Common myeloid progenitor, CD34-positive (primary cell): ENCODE measurements around the gene HMGXB3.

Source experiments
- CTCF ChIA-PET: fragments of 350-600 bp; sonication (Branson Sonifier 250); formaldehyde crosslinking; loops from one replicate; lab custom pipeline; 2021; ENCODE audit warnings: antibody characterized with exemption; lab: Charles Lee
- POLR2A ChIA-PET: fragments of 350-600 bp; sonication (Branson Sonifier 250); formaldehyde crosslinking; loops from one replicate; lab custom pipeline; 2021; ENCODE audit warnings: antibody characterized with exemption; lab: Charles Lee
- DNase-seq, 3 donors: peaks; one replicate each; pipeline versions ENCODE4 v3.0.0 to v3.0.0-alpha.2; 2013
- H3K27ac ChIP-seq, 2 experiments: 1 replicate in 1 of 2; 2 replicates in 1 of 2; pipeline ENCODE4 v1.7.0; 2013; ENCODE audit warnings: inconsistent platforms in 2 of 2, low read length in 2 of 2, mild to moderate bottlenecking in 2 of 2, low read depth in 1 of 2, moderate library complexity in 1 of 2; ENCODE audit not compliant: severe bottlenecking in 2 of 2, insufficient read depth in 1 of 2, poor library complexity in 1 of 2
- H3K27me3 ChIP-seq, 5 experiments: replicated peaks in 2 of 5; 1 replicate in 3 of 5; 2 replicates in 2 of 5; pipeline versions ENCODE4 v1.6.1 to v1.7.0; 2013; ENCODE audit warnings: low read length in 4 of 5, mild to moderate bottlenecking in 2 of 5, moderate library complexity in 2 of 5, inconsistent platforms in 1 of 5; ENCODE audit not compliant: insufficient read depth in 5 of 5, control insufficient read depth in 4 of 5
- H3K36me3 ChIP-seq, 4 experiments: 1 replicate in 2 of 4; 2 replicates in 2 of 4; pipeline versions ENCODE4 v1.6.1 to v1.7.0; 2013; ENCODE audit warnings: low read length in 3 of 4, control low read depth in 1 of 4, mild to moderate bottlenecking in 1 of 4; ENCODE audit not compliant: control insufficient read depth in 4 of 4, insufficient read depth in 4 of 4
- H3K4me1 ChIP-seq, 4 experiments: 1 replicate in 3 of 4; 2 replicates in 1 of 4; pipeline versions ENCODE4 v1.6.1 to v1.7.1; 2013; ENCODE audit warnings: low read length in 3 of 4, mild to moderate bottlenecking in 3 of 4, control low read depth in 1 of 4, inconsistent platforms in 1 of 4, moderate library complexity in 1 of 4; ENCODE audit not compliant: control insufficient read depth in 4 of 4, insufficient read depth in 4 of 4; ENCODE audit errors: control extremely low read depth in 1 of 4
- H3K4me3 ChIP-seq, 7 experiments: 1 replicate in 4 of 7; 2 replicates in 3 of 7; pipeline versions ENCODE4 v1.5.1 to v1.7.0; 2013; ENCODE audit warnings: mild to moderate bottlenecking in 7 of 7, low read length in 6 of 7, moderate library complexity in 6 of 7, inconsistent platforms in 2 of 7, low read depth in 2 of 7, control low read depth in 1 of 7; ENCODE audit not compliant: insufficient read depth in 4 of 7, control insufficient read depth in 1 of 7; ENCODE audit errors: extremely low read depth in 1 of 7
- H3K9me3 ChIP-seq, 5 experiments: 1 replicate in 4 of 5; 2 replicates in 1 of 5; pipeline versions ENCODE4 v1.6.1 to v1.7.1; 2013; ENCODE audit warnings: low read length in 4 of 5, mild to moderate bottlenecking in 2 of 5, inconsistent platforms in 1 of 5, low read depth in 1 of 5, moderate library complexity in 1 of 5; ENCODE audit not compliant: control insufficient read depth in 4 of 5, insufficient read depth in 2 of 5; ENCODE audit errors: control extremely low read depth in 1 of 5
- WGBS: methylation state at CpG from one replicate; pipeline ENCODE4 v1.1.5; 2013; ENCODE audit not compliant: insufficient coverage; 5-methylcytosine and 5-hydroxymethylcytosine counted together

HMGXB3 gene

GRCh38 chr5:150006318-150006717 lies 5.8 kb downstream of the HMGXB3 start:
- POLR2A ChIA-PET, result interaction anchor here (0.6 kb wide), 1 partner anchor 25 kb away, joined by 3 read pairs; no protein-coding TSS in a partner anchor
- 100% methylated on average over 2 of the region's 4 CpGs for WGBS
- Histone ChIP-seq H3K9me3 (no peaks in the 10 kb centered on the region), H3K27ac (no peak overlapping the region), H3K4me1 (peaks cover 11 to 16% (median 16%) of the 10 kb centered on the region in 4 experiments), H3K4me3 (no peak overlapping the region), H3K27me3 (no peaks in the 10 kb centered on the region), H3K36me3 (peaks cover 21 to 69% (median 48%) of the 10 kb centered on the region in 4 experiments)
- no peak for DNase-seq
- CTCF ChIA-PET, result interaction anchor here (0.9 to 3.8 kb wide), 12 partner anchors 9 to 124 kb away, joined by 3 to 18 read pairs (median 4); no protein-coding TSS in a partner anchor

GRCh38 chr5:150007050-150007449 lies 6.5 kb downstream of the HMGXB3 start:
- Histone ChIP-seq H3K27me3 (no peaks in the 10 kb centered on the region), H3K36me3 (peaks cover 23 to 73% (median 51%) of the 10 kb centered on the region in 4 experiments), H3K9me3 (no peaks in the 10 kb centered on the region), H3K4me3 (no peak overlapping the region), H3K27ac (no peak overlapping the region), H3K4me1 (peaks cover 7 to 12% (median 10%) of the 10 kb centered on the region in 4 experiments)
- no peak for DNase-seq
- ChIA-PET POLR2A (no interaction called here), CTCF (interaction anchor here (0.8 to 3.8 kb wide), 11 partner anchors 10 to 124 kb away, joined by 3 to 18 read pairs (median 4); no protein-coding TSS in a partner anchor)

- peaks cover 37 to 89% (median 70%) of the 10 kb centered on the region in 4 experiments for H3K36me3 ChIP-seq
- POLR2A ChIA-PET, result no interaction called here
Observed at GRCh38 chr5:150009671-150010387, 9.3 kb downstream of the HMGXB3 start.

GRCh38 chr5:150013931-150014330 lies 13.4 kb downstream of the HMGXB3 start:
- H3K4me3 ChIP-seq, result no peak overlapping the region
- ChIA-PET POLR2A (no interaction called here), CTCF (interaction anchor here (1.9 to 2.9 kb wide), 2 partner anchors 9 to 12 kb away, joined by 4 to 9 read pairs; no protein-coding TSS in a partner anchor)
- peaks cover 36 to 94% (median 72%) of the 10 kb centered on the region in 4 experiments for H3K36me3 ChIP-seq
- peaks cover 3 to 22% (median 7%) of the 10 kb centered on the region in 5 experiments for H3K9me3 ChIP-seq
- WGBS, result 100% methylated on average over 4 of the region's 4 CpGs
- no peaks in the 10 kb centered on the region for H3K4me1 ChIP-seq
- H3K27ac ChIP-seq, result no peak overlapping the region
- H3K27me3 ChIP-seq, result no peaks in the 10 kb centered on the region
- no peak for DNase-seq

More at GRCh38 chr5:150009671-150010387, 9.3 kb downstream of the HMGXB3 start:
- no peaks in the 10 kb centered on the region for H3K4me1 ChIP-seq
- DNase-seq, result no peak
- no peak overlapping the region for H3K4me3 ChIP-seq
- H3K27ac ChIP-seq, result no peak overlapping the region
- no peaks in the 10 kb centered on the region for H3K27me3 ChIP-seq
- peaks cover 0 to 6% (median 3%) of the 10 kb centered on the region in 5 experiments for H3K9me3 ChIP-seq
- 100% methylated on average over 4 of the region's 6 CpGs for WGBS
- CTCF ChIA-PET, result interaction anchor here (1.2 to 2.2 kb wide), 7 partner anchors 7 to 32 kb away, joined by 3 to 7 read pairs (median 4); partner anchors contain the start of genes HMGXB3 and TIGD6

- POLR2A ChIA-PET, result no interaction called here
- H3K4me1 ChIP-seq, result no peaks in the 10 kb centered on the region
- peaks cover 35 to 94% (median 72%) of the 10 kb centered on the region in 4 experiments for H3K36me3 ChIP-seq
- no peak for DNase-seq
- no peak overlapping the region for H3K4me3 ChIP-seq
- CTCF ChIA-PET, result interaction anchor here (1.9 to 2.9 kb wide), 2 partner anchors 10 to 11 kb away, joined by 4 to 9 read pairs; no protein-coding TSS in a partner anchor
- no peak overlapping the region for H3K27ac ChIP-seq
- no CpG with 5 or more reads among the region's 3 CpGs for WGBS
- no peaks in the 10 kb centered on the region for H3K27me3 ChIP-seq
- H3K9me3 ChIP-seq, result peaks cover 3 to 22% (median 7%) of the 10 kb centered on the region in 5 experiments
Observed at GRCh38 chr5:150014456-150014855, 13.9 kb downstream of the HMGXB3 start.

DNA sequence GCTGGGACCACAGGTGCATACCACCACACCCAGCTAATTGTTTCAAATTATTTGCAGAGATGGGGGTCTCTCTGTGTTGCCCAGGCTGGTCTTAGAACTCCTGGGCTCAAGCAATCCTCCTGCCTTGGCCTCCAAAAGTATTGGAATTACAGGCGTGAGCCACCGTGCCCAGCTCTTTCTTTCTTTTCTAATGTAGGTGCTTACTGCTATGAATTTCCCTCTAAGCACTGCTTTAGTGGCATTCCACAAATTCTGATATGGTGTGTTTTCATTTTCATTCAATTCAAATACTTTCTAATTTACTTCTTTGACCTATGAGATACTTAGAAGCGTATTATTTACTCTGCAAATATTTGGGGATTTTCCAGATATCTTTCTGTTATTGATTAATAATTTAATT lies 14.9 kb downstream of the HMGXB3 start:
- no peak for DNase-seq
- no peaks in the 10 kb centered on the region for H3K27me3 ChIP-seq
- CTCF ChIA-PET, result interaction anchor here (2.9 kb wide), 1 partner anchor 11 kb away, joined by 9 read pairs; no protein-coding TSS in a partner anchor
- H3K4me3 ChIP-seq, result no peak overlapping the region
- peaks cover 3 to 22% (median 7%) of the 10 kb centered on the region in 5 experiments for H3K9me3 ChIP-seq
- WGBS, result 100% methylated on average over 1 of the region's 3 CpGs
- H3K36me3 ChIP-seq, result peaks cover 37 to 94% (median 70%) of the 10 kb centered on the region in 4 experiments
- POLR2A ChIA-PET, result no interaction called here
- H3K27ac ChIP-seq, result no peak overlapping the region
- no peaks in the 10 kb centered on the region for H3K4me1 ChIP-seq

GRCh38 chr5:150016537-150016936 lies 16.0 kb downstream of the HMGXB3 start:
- CTCF ChIA-PET, result interaction anchor here (1.4 to 2.9 kb wide), 3 partner anchors 9 to 18 kb away, joined by 3 to 9 read pairs (median 6); no protein-coding TSS in a partner anchor
- H3K27ac ChIP-seq, result no peak overlapping the region
- POLR2A ChIA-PET, result no interaction called here
- peaks cover 3 to 22% (median 7%) of the 10 kb centered on the region in 5 experiments for H3K9me3 ChIP-seq
- peaks cover 35 to 95% (median 72%) of the 10 kb centered on the region in 4 experiments for H3K36me3 ChIP-seq
- no peak for DNase-seq
- no peaks in the 10 kb centered on the region for H3K4me1 ChIP-seq
- H3K27me3 ChIP-seq, result no peaks in the 10 kb centered on the region
- no peak overlapping the region for H3K4me3 ChIP-seq
